D341Med (cell line): Measurements from ENCODE around the gene STRA6.
"Not testable (repeated sequence)": the region's sequence is repeated elsewhere in the genome, so short reads cannot be mapped to it uniquely, and the experiment has no call there.

Source experiments
- DNase-seq: peaks from one replicate; pipeline ENCODE4 v3.0.0; 2012; ENCODE audit warnings: low spot score

The STRA6 gene

GRCh38 chr15:74179983-74180880 is 22.4 kb downstream of the STRA6 start:
- no peak for DNase-seq

GRCh38 chr15:74179101-74179841 is 23.3 kb downstream of the STRA6 start:
- DNase-seq: no peak

GRCh38 chr15:74178326-74179100 is 24.1 kb downstream of the STRA6 start:
- DNase-seq: no peak

GRCh38 chr15:74176262-74177214 is 26.0 kb downstream of the STRA6 start:
- DNase-seq: no peak

GRCh38 chr15:74175271-74176191 is 27.1 kb downstream of the STRA6 start:
- DNase-seq: no peak

GRCh38 chr15:74174958-74175253 is 27.7 kb downstream of the STRA6 start:
- DNase-seq: no peak

GRCh38 chr15:74174219-74174957 is 28.2 kb downstream of the STRA6 start:
- DNase-seq: no peak

GRCh38 chr15:74173380-74174218 is 29.0 kb downstream of the STRA6 start, which contains the start of gene ISLR:
ISLR (plus strand) TSS chr15:74173710; CDS start chr15:74174859, 1,149 bp downstream.
- DNase-seq: no peak

GRCh38 chr15:74172701-74173379 is 29.7 kb downstream of the STRA6 start:
- DNase-seq: peak; percentile 46

- DNase-seq: no peak
These were observed 30.5 kb downstream of the STRA6 start for GRCh38 chr15:74171965-74172541.

GRCh38 chr15:74170875-74171578 is 31.6 kb downstream of the STRA6 start:
- DNase-seq: no peak

- DNase-seq: no peak
These were observed 32.3 kb downstream of the STRA6 start for GRCh38 chr15:74170071-74170844.

- DNase-seq: no peak
These were observed 33.9 kb downstream of the STRA6 start for GRCh38 chr15:74168711-74169126.

GRCh38 chr15:74167891-74168331 is 34.7 kb downstream of the STRA6 start:
- DNase-seq: peak; percentile 18

- no peak for DNase-seq
These were observed 37.1 kb downstream of the STRA6 start for GRCh38 chr15:74165461-74165860.

GRCh38 chr15:74162195-74162536 is 40.4 kb downstream of the STRA6 start:
- DNase-seq: not testable (repeated sequence)
